IMR-90 (cell line): Measurements from ENCODE around the gene ILK. TPM values are rescaled to one million over a fixed set of nuclear protein-coding genes. Genes with fewer than 3 reads are reported as not detected.

ENCODE experiments used
- ATAC-seq: fragments of 200-7000 bp; cut with Tn5 transposase; 2 replicates; pipeline ENCODE4 v1.9.1; 2020; ENCODE audit warnings: low read depth, mild to moderate bottlenecking, moderate library complexity
- BruUV-seq: library from RNA; stranded (reverse); fragments of 400-500 nt; replicated peaks from 2 replicates; lab custom pipeline; 2021; lab: Mats Ljungman, UMichigan
- CTCF ChIA-PET: fragments of 300-600 bp; formaldehyde crosslinking; extraction: SDS; loops from one replicate; lab custom pipeline; 2021; ENCODE audit warnings: antibody characterized with exemption; lab: Yijun Ruan, JAX
- POLR2A ChIA-PET: fragments of 300-600 bp; sonication (Branson Sonifier 250); formaldehyde crosslinking; loops from one replicate; lab custom pipeline; 2022; ENCODE audit warnings: antibody characterized with exemption; ENCODE audit not compliant: unreplicated experiment; lab: Charles Lee
- DNase-seq: peaks from one replicate; pipeline ENCODE4 v3.0.0; 2013
- H2AFZ ChIP-seq: replicated peaks from 2 replicates; pipeline ENCODE3; 2013; ENCODE audit warnings: low read length, mild to moderate bottlenecking; ENCODE audit not compliant: poor library complexity
- H2AK5ac ChIP-seq: 2 replicates; pipeline ENCODE4 v1.6.1; 2013; ENCODE audit warnings: low read depth, low read length, inconsistent platforms
- H2AK9ac ChIP-seq: replicated peaks from 2 replicates; pipeline ENCODE3; 2013; ENCODE audit warnings: mild to moderate bottlenecking, low read depth, low read length, moderate library complexity; ENCODE audit not compliant: poor library complexity
- H2BK120ac ChIP-seq: 2 replicates; pipeline ENCODE4 v1.6.1; 2013; ENCODE audit warnings: low read depth, low read length, inconsistent platforms
- H2BK15ac ChIP-seq: 3 replicates; pipeline ENCODE4 v1.6.1; 2013; ENCODE audit warnings: low read depth, low read length, inconsistent platforms
- H2BK20ac ChIP-seq: 2 replicates; pipeline ENCODE4 v1.6.1; 2013; ENCODE audit warnings: low read depth, mild to moderate bottlenecking, inconsistent platforms, low read length, moderate library complexity
- H2BK5ac ChIP-seq: 2 replicates; pipeline ENCODE4 v1.6.1; 2013; ENCODE audit warnings: mild to moderate bottlenecking, low read depth, low read length, inconsistent platforms; ENCODE audit not compliant: poor library complexity, severe bottlenecking
- H3K14ac ChIP-seq: replicated peaks from 2 replicates; pipeline ENCODE4 v1.6.1; 2013; ENCODE audit warnings: low read depth, low read length, inconsistent platforms
- H3K18ac ChIP-seq: 2 replicates; pipeline ENCODE4 v1.6.1; 2013; ENCODE audit warnings: low read depth, low read length, control low read depth
- H3K23ac ChIP-seq: 2 replicates; pipeline ENCODE4 v1.6.1; 2013; ENCODE audit warnings: low read depth, low read length, inconsistent platforms
- H3K27ac ChIP-seq: 2 replicates; pipeline ENCODE4 v1.5.1; 2013; ENCODE audit warnings: mild to moderate bottlenecking, control low read depth, low read length; ENCODE audit not compliant: insufficient read depth
- H3K27me3 ChIP-seq: 2 replicates; pipeline ENCODE4 v1.6.1; 2013; ENCODE audit warnings: low read length; ENCODE audit not compliant: control insufficient read depth, insufficient read depth
- H3K36me3 ChIP-seq: 2 replicates; pipeline ENCODE4 v1.6.1; 2013; ENCODE audit warnings: low read length, mixed read lengths; ENCODE audit not compliant: control insufficient read depth, insufficient read depth
- H3K4ac ChIP-seq: 2 replicates; pipeline ENCODE4 v1.6.1; 2013; ENCODE audit warnings: low read depth, low read length, inconsistent platforms
- H3K4me1 ChIP-seq: 2 replicates; pipeline ENCODE4 v1.6.1; 2013; ENCODE audit warnings: low read length, mixed read lengths; ENCODE audit not compliant: control insufficient read depth, insufficient read depth
- H3K4me2 ChIP-seq: 2 replicates; pipeline ENCODE4 v1.6.1; 2013; ENCODE audit warnings: low read depth, mild to moderate bottlenecking, control low read depth, low read length, moderate library complexity
- H3K4me3 ChIP-seq: 2 replicates; pipeline ENCODE4 v1.5.1; 2013; ENCODE audit warnings: low read depth, mild to moderate bottlenecking, control low read depth, low read length, moderate library complexity; ENCODE audit not compliant: insufficient read depth
- H3K56ac ChIP-seq: 2 replicates; pipeline ENCODE4 v1.6.1; 2013; ENCODE audit warnings: low read length, inconsistent platforms; ENCODE audit not compliant: insufficient read depth; ENCODE audit errors: extremely low read depth
- H3K79me1 ChIP-seq, 2 experiments: 2 replicates each; pipeline ENCODE4 v1.6.1; 2013; ENCODE audit warnings: low read length in 2 of 2, inconsistent platforms in 1 of 2, low read depth in 1 of 2
- H3K9ac ChIP-seq: 2 replicates; pipeline ENCODE4 v1.6.1; 2013; ENCODE audit warnings: low read depth, low read length, control low read depth
- H3K9me1 ChIP-seq: 2 replicates; pipeline ENCODE4 v1.6.1; 2013; ENCODE audit warnings: low read length, inconsistent platforms; ENCODE audit not compliant: insufficient read depth
- H3K9me3 ChIP-seq: 2 replicates; pipeline ENCODE4 v1.6.1; 2013; ENCODE audit warnings: low read length; ENCODE audit not compliant: control insufficient read depth, insufficient read depth
- H4K20me1 ChIP-seq: 2 replicates; pipeline ENCODE4 v1.6.1; 2013; ENCODE audit warnings: low read length, inconsistent platforms; ENCODE audit not compliant: insufficient read depth
- H4K5ac ChIP-seq: 2 replicates; pipeline ENCODE4 v1.6.1; 2013; ENCODE audit warnings: mild to moderate bottlenecking, low read depth, low read length, control low read depth
- H4K8ac ChIP-seq, 2 experiments: 2 replicates each; pipeline ENCODE4 v1.6.1; 2013; ENCODE audit warnings: low read depth in 2 of 2, low read length in 2 of 2, control low read depth in 1 of 2, inconsistent platforms in 1 of 2
- H4K91ac ChIP-seq: 2 replicates; pipeline ENCODE4 v1.6.1; 2013; ENCODE audit warnings: low read depth, low read length, inconsistent platforms; ENCODE audit not compliant: insufficient read depth
- CHD1 ChIP-seq: IDR thresholded peaks from 2 replicates; pipeline ENCODE4 v1.6.1; 2012; ENCODE audit warnings: low read depth, low read length, improper control_type of control experiment
- FOS ChIP-seq: fragments of 150-350 bp; IDR thresholded peaks from 2 replicates; pipeline ENCODE4 v1.6.1; 2016; ENCODE audit warnings: low read depth, low read length
- MXI1 ChIP-seq: IDR thresholded peaks from 2 replicates; pipeline ENCODE4 v1.6.1; 2012; ENCODE audit warnings: low read depth, mild to moderate bottlenecking, low read length, moderate library complexity, borderline replicate concordance
- RAD21 ChIP-seq: IDR thresholded peaks from 2 replicates; pipeline ENCODE4 v1.6.1; 2012; ENCODE audit warnings: low read length, improper control_type of control experiment
- SMC3 ChIP-seq: fragments of 150-350 bp; IDR thresholded peaks from 2 replicates; pipeline ENCODE4 v1.6.1; 2016; ENCODE audit warnings: low read depth, mild to moderate bottlenecking, antibody characterized with exemption, low read length, moderate library complexity
- WGBS, 2 experiments: methylation state at CpG; one replicate each; pipeline versions ENCODE4 v1.1.5 to v1.1.7; 2013; ENCODE audit warnings: missing lambda C conversion rate in 2 of 2; ENCODE audit not compliant: insufficient read length in 1 of 2; ENCODE audit errors: extremely low coverage in 2 of 2; 5-methylcytosine and 5-hydroxymethylcytosine counted together
- dilution Hi-C: fragments of 300-500 bp; cut with HindIII; formaldehyde crosslinking; loops from one replicate; pipeline ENCODE4 v1.14.3; 2018; ENCODE audit warnings: low sequenced_read_pairs; ENCODE audit not compliant: unreplicated experiment
- in situ Hi-C: fragments of 300-500 bp; cut with MboI; formaldehyde crosslinking; loops from 3 replicates; pipeline ENCODE4 v1.14.3; 2019; ENCODE audit warnings: low sequenced_read_pairs, inconsistent platforms, mixed read lengths
- intact Hi-C: fragments of 100-400 bp; cut with micrococcal nuclease; formaldehyde crosslinking; loops from 2 replicates; pipeline ENCODE4 v1.10.0; 2022
- polyA plus RNA-seq, 3 experiments: library from polyadenylated mRNA; depleted of rRNA; stranded (reverse); fragments of >200 nt; gene quantifications; 2 replicates each; pipeline ENCODE4 v1.2.3, GENCODE V29; 2012; ENCODE audit warnings: low replicate concordance in 1 of 3
- total RNA-seq: library from RNA; depleted of rRNA; stranded (reverse); fragments of >200 nt; gene quantifications from 2 replicates; pipeline ENCODE4 v1.2.3, GENCODE V29; 2012
- TF ChIP-seq, protein P1 (sequence below): conservative IDR thresholded peaks from 2 replicates; pipeline ENCODE4 v1.5.1; 2012; ENCODE audit warnings: mild to moderate bottlenecking, low read depth, low read length, improper control_type of control experiment
- TF ChIP-seq, protein P2 (sequence below): fragments of 150-350 bp; IDR thresholded peaks from 2 replicates; pipeline ENCODE4 v1.6.1; 2016; ENCODE audit warnings: low read depth, mild to moderate bottlenecking, low read length, moderate library complexity, borderline replicate concordance

Gene ILK
- total and polyA plus RNA-seq, 2 of the 4 experiments (the other 2 are of a cell fraction), result 339 to 389 TPM

DNA sequence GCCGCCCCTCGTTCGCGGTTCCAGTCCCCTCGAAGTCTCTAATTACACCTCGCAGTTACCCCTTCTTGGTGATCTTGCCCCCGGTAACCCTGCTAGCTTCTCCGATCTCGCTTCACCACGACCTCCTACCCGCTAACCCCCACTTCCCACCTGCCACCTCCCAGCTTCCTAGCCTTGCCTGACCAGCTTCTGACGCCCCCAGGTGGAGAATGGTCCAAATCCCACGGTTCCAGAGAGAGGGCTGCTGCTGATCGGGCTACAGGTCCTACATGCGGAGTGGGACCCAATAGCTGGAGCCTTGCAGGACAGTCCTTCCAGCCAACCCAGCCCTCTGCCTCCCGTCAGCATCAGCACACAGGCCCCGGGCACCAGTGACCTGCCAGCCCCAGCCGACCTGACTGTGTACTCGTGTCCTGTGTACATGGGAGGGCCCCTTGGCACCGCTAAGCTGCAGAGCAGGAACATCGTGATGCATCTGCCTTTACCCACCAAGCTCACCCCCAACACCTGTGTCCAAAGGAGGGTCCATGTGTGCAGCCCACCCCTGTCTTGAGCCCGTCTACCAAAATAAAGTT lies 32.1 kb upstream of the ILK start:
- H2AK5ac ChIP-seq, result no peak overlapping the region
- H3K9me1 ChIP-seq, result peaks cover 8% of the 10 kb centered on the region; the same call in 1 of the 2 replicates
- TF ChIP-seq FOS, result no peak
- TF ChIP-seq, protein P1, sequence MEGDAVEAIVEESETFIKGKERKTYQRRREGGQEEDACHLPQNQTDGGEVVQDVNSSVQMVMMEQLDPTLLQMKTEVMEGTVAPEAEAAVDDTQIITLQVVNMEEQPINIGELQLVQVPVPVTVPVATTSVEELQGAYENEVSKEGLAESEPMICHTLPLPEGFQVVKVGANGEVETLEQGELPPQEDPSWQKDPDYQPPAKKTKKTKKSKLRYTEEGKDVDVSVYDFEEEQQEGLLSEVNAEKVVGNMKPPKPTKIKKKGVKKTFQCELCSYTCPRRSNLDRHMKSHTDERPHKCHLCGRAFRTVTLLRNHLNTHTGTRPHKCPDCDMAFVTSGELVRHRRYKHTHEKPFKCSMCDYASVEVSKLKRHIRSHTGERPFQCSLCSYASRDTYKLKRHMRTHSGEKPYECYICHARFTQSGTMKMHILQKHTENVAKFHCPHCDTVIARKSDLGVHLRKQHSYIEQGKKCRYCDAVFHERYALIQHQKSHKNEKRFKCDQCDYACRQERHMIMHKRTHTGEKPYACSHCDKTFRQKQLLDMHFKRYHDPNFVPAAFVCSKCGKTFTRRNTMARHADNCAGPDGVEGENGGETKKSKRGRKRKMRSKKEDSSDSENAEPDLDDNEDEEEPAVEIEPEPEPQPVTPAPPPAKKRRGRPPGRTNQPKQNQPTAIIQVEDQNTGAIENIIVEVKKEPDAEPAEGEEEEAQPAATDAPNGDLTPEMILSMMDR, result no peak
- TF ChIP-seq RAD21, result no peak
- TF ChIP-seq, protein P2, sequence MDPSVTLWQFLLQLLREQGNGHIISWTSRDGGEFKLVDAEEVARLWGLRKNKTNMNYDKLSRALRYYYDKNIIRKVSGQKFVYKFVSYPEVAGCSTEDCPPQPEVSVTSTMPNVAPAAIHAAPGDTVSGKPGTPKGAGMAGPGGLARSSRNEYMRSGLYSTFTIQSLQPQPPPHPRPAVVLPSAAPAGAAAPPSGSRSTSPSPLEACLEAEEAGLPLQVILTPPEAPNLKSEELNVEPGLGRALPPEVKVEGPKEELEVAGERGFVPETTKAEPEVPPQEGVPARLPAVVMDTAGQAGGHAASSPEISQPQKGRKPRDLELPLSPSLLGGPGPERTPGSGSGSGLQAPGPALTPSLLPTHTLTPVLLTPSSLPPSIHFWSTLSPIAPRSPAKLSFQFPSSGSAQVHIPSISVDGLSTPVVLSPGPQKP, result no peak
- no peak for TF ChIP-seq MXI1
- no peak for TF ChIP-seq SMC3
- TF ChIP-seq CHD1, result no peak
- no peak overlapping the region for H3K14ac ChIP-seq
- H3K27ac ChIP-seq, result no peak overlapping the region
- H3K18ac ChIP-seq, result no peak overlapping the region
- no peaks in the 10 kb centered on the region for H4K20me1 ChIP-seq
- intact Hi-C loops, result no loop called here
- no peaks in the 10 kb centered on the region; the same call in 1 of the 2 replicates for H3K36me3 ChIP-seq
- no peak overlapping the region for H3K9ac ChIP-seq
- peaks cover 0 to 3% of the 10 kb centered on the region in 2 experiments; a peak in 2 of 4 replicates for H3K79me1 ChIP-seq
- H3K4me3 ChIP-seq, result no peak overlapping the region
- no peak overlapping the region for H4K91ac ChIP-seq
- no peaks in the 10 kb centered on the region for H3K27me3 ChIP-seq
- H2BK5ac ChIP-seq, result no peak overlapping the region
- H2BK120ac ChIP-seq, result no peak overlapping the region
- no peak overlapping the region for H4K8ac ChIP-seq
- H3K4me2 ChIP-seq, result no peak overlapping the region
- H3K4ac ChIP-seq, result no peak overlapping the region
- WGBS, 2 experiments, result 52% methylated on average over 9 of the region's 22 CpGs; no CpG with 5 or more reads in 1 of the 2 experiments
- H2BK20ac ChIP-seq, result no peak overlapping the region
- dilution Hi-C loops, result no loop called here
- CTCF ChIA-PET, result no interaction called here
- in situ Hi-C loops, result no loop called here
- no TSS peak for BruUV-seq
- H4K5ac ChIP-seq, result no peak overlapping the region
- no peak overlapping the region for H2BK15ac ChIP-seq
- no peak overlapping the region for H3K56ac ChIP-seq
- H3K23ac ChIP-seq, result no peak overlapping the region
- POLR2A ChIA-PET, result no interaction called here
- peak overlapping the region; percentile 53 for H2AFZ ChIP-seq
- H2AK9ac ChIP-seq, result no peak overlapping the region
- no peak for ATAC-seq
- no peak for DNase-seq
- peaks cover 9% of the 10 kb centered on the region for H3K4me1 ChIP-seq
- H3K9me3 ChIP-seq, result no peaks in the 10 kb centered on the region
